Measurements from ENCODE around the gene PSMC2.

Gene PSMC2

GRCh38 chr7:103373866-103374643 is 26.6 kb downstream of the PSMC2 start:
- H3K4me3 ChIP-seq (ENCODE audit: low read length) = no peak overlapping the region
- DNase-seq (ENCODE audit: low read depth) = no peak
- TF ChIP-seq CTCF (conservative IDR thresholded peaks at IDR 0.05; ENCODE audit: low read length) = no peak

GRCh38 chr7:103379270-103379975 is 32.0 kb downstream of the PSMC2 start:
- TF ChIP-seq CTCF (conservative IDR thresholded peaks at IDR 0.05; ENCODE audit: low read length) = no peak
- no peak for DNase-seq (ENCODE audit: low read depth)
- no peak overlapping the region for H3K4me3 ChIP-seq (ENCODE audit: low read length)

- H3K4me3 ChIP-seq (ENCODE audit: low read length) = no peak overlapping the region
- no peak for TF ChIP-seq CTCF (conservative IDR thresholded peaks at IDR 0.05; ENCODE audit: low read length)
These were observed 33.1 kb downstream of the PSMC2 start for GRCh38 chr7:103380395-103381191.

GRCh38 chr7:103381280-103382031 is 34.0 kb downstream of the PSMC2 start:
- no peak for TF ChIP-seq CTCF (conservative IDR thresholded peaks at IDR 0.05; ENCODE audit: low read length)
- H3K4me3 ChIP-seq (ENCODE audit: low read length) = no peak overlapping the region
- no peak for DNase-seq (ENCODE audit: low read depth)

More at GRCh38 chr7:103380395-103381191, 33.1 kb downstream of the PSMC2 start:
- DNase-seq (ENCODE audit: low read depth) = no peak

- no peak for DNase-seq (ENCODE audit: low read depth)
- no peak for TF ChIP-seq CTCF (conservative IDR thresholded peaks at IDR 0.05; ENCODE audit: low read length)
- H3K4me3 ChIP-seq (ENCODE audit: low read length) = no peak overlapping the region
These were observed 34.6 kb downstream of the PSMC2 start for GRCh38 chr7:103382032-103382402.

- no peak overlapping the region for H3K4me3 ChIP-seq (ENCODE audit: low read length)
- no peak for DNase-seq (ENCODE audit: low read depth)
- no peak for TF ChIP-seq CTCF (conservative IDR thresholded peaks at IDR 0.05; ENCODE audit: low read length)
These were observed 39.8 kb downstream of the PSMC2 start for GRCh38 chr7:103387242-103387641.
